Measurements from ENCODE around the gene TTLL13. TPM values are rescaled to one million over a fixed set of nuclear protein-coding genes. Genes with fewer than 3 reads are reported as not detected.

The TTLL13 gene
- total and polyA plus RNA-seq, 9 of the 15 experiments (the other 6 are each of a cell fraction or from before 2014, with no cell fraction given): 0.05 to 0.24 (median 0.11) TPM; not detected in 1

- TF ChIP-seq, protein P1, sequence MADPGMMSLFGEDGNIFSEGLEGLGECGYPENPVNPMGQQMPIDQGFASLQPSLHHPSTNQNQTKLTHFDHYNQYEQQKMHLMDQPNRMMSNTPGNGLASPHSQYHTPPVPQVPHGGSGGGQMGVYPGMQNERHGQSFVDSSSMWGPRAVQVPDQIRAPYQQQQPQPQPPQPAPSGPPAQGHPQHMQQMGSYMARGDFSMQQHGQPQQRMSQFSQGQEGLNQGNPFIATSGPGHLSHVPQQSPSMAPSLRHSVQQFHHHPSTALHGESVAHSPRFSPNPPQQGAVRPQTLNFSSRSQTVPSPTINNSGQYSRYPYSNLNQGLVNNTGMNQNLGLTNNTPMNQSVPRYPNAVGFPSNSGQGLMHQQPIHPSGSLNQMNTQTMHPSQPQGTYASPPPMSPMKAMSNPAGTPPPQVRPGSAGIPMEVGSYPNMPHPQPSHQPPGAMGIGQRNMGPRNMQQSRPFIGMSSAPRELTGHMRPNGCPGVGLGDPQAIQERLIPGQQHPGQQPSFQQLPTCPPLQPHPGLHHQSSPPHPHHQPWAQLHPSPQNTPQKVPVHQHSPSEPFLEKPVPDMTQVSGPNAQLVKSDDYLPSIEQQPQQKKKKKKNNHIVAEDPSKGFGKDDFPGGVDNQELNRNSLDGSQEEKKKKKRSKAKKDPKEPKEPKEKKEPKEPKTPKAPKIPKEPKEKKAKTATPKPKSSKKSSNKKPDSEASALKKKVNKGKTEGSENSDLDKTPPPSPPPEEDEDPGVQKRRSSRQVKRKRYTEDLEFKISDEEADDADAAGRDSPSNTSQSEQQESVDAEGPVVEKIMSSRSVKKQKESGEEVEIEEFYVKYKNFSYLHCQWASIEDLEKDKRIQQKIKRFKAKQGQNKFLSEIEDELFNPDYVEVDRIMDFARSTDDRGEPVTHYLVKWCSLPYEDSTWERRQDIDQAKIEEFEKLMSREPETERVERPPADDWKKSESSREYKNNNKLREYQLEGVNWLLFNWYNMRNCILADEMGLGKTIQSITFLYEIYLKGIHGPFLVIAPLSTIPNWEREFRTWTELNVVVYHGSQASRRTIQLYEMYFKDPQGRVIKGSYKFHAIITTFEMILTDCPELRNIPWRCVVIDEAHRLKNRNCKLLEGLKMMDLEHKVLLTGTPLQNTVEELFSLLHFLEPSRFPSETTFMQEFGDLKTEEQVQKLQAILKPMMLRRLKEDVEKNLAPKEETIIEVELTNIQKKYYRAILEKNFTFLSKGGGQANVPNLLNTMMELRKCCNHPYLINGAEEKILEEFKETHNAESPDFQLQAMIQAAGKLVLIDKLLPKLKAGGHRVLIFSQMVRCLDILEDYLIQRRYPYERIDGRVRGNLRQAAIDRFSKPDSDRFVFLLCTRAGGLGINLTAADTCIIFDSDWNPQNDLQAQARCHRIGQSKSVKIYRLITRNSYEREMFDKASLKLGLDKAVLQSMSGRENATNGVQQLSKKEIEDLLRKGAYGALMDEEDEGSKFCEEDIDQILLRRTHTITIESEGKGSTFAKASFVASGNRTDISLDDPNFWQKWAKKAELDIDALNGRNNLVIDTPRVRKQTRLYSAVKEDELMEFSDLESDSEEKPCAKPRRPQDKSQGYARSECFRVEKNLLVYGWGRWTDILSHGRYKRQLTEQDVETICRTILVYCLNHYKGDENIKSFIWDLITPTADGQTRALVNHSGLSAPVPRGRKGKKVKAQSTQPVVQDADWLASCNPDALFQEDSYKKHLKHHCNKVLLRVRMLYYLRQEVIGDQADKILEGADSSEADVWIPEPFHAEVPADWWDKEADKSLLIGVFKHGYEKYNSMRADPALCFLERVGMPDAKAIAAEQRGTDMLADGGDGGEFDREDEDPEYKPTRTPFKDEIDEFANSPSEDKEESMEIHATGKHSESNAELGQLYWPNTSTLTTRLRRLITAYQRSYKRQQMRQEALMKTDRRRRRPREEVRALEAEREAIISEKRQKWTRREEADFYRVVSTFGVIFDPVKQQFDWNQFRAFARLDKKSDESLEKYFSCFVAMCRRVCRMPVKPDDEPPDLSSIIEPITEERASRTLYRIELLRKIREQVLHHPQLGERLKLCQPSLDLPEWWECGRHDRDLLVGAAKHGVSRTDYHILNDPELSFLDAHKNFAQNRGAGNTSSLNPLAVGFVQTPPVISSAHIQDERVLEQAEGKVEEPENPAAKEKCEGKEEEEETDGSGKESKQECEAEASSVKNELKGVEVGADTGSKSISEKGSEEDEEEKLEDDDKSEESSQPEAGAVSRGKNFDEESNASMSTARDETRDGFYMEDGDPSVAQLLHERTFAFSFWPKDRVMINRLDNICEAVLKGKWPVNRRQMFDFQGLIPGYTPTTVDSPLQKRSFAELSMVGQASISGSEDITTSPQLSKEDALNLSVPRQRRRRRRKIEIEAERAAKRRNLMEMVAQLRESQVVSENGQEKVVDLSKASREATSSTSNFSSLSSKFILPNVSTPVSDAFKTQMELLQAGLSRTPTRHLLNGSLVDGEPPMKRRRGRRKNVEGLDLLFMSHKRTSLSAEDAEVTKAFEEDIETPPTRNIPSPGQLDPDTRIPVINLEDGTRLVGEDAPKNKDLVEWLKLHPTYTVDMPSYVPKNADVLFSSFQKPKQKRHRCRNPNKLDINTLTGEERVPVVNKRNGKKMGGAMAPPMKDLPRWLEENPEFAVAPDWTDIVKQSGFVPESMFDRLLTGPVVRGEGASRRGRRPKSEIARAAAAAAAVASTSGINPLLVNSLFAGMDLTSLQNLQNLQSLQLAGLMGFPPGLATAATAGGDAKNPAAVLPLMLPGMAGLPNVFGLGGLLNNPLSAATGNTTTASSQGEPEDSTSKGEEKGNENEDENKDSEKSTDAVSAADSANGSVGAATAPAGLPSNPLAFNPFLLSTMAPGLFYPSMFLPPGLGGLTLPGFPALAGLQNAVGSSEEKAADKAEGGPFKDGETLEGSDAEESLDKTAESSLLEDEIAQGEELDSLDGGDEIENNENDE (IDR thresholded peaks at IDR 0.05; ENCODE audit: low read depth, low read length): no peak
- TF ChIP-seq U2AF1 (optimal IDR thresholded peaks at IDR 0.05; ENCODE audit: low read depth, low read length) (no peak), THRB (CRISPR knock-in tag; conservative IDR thresholded peaks at IDR 0.05) (no peak)
These were observed 7.8 kb upstream of the TTLL13 start (continued) for GRCh38 chr15:90241343-90242192.

Measured in K562 (cell line).